K562 (cell line): ENCODE results near the gene TTC33. TPM values are rescaled to one million over a fixed set of nuclear protein-coding genes. Genes with fewer than 3 reads are reported as not detected.
"Not testable (repeated sequence)": the region's sequence is repeated elsewhere in the genome, so short reads cannot be mapped to it uniquely, and the experiment has no call there.

ENCODE experiments used
- ATAC-seq: fragments of 200-7000 bp; cut with Tn5 transposase; 3 replicates; pipeline ENCODE4 v1.9.1; 2020; ENCODE audit warnings: moderate library complexity
- BruUV-seq: library from RNA; stranded (reverse); fragments of 400-500 nt; replicated peaks from 2 replicates; lab custom pipeline; 2021; lab: Mats Ljungman, UMichigan
- CTCF ChIA-PET: fragments of 300-600 bp; formaldehyde crosslinking; extraction: SDS; loops from one replicate; lab custom pipeline; 2021; ENCODE audit warnings: low intra/inter-chr PET ratio; lab: Yijun Ruan, JAX
- POLR2A ChIA-PET: fragments of 300-600, 350-650 bp; sonication (Branson Sonifier 250); formaldehyde crosslinking; extraction: SDS; loops from one replicate; lab custom pipeline; 2021; ENCODE audit warnings: antibody characterized with exemption, inconsistent platforms; lab: Yijun Ruan, JAX
- DNase-seq, 4 experiments: peaks; one replicate each; pipeline versions ENCODE4 v3.0.0 to v3.0.0-alpha.2; 2011 to 2018; ENCODE audit warnings: low spot score in 3 of 4, mixed read lengths in 3 of 4; ENCODE audit errors: extremely low read depth in 1 of 4
- FAIRE-seq: peaks from 2 replicates; lab custom pipeline; 2011; peaks lifted over from hg19 to GRCh38; lab: Jason Lieb, UNC
- H2AFZ ChIP-seq: 2 replicates; pipeline ENCODE4 v1.6.0; 2011; ENCODE audit warnings: low read depth, low read length, control low read depth, inconsistent platforms
- H3K27ac ChIP-seq: fragments of 200-600 bp; 3 replicates; pipeline ENCODE4 v1.8.0; 2011; ENCODE audit warnings: low read depth, mild to moderate bottlenecking, control low read depth, inconsistent platforms, low read length, moderate library complexity, mixed read lengths; ENCODE audit errors: extremely low read depth
- H3K27me3 ChIP-seq, 2 experiments: fragments of 300-600 bp in 1 of 2; 2 replicates in 1 of 2; 3 replicates in 1 of 2; pipeline versions ENCODE4 v1.6.0 to v1.8.0; 2011; ENCODE audit warnings: inconsistent platforms in 2 of 2, low read length in 2 of 2, mild to moderate bottlenecking in 1 of 2, mixed read lengths in 1 of 2, moderate library complexity in 1 of 2; ENCODE audit not compliant: control insufficient read depth in 2 of 2, insufficient read depth in 2 of 2
- H3K36me3 ChIP-seq: fragments of 300-600 bp; 3 replicates; pipeline ENCODE4 v1.8.0; 2011; ENCODE audit warnings: mild to moderate bottlenecking, low read length, inconsistent platforms; ENCODE audit not compliant: control insufficient read depth, insufficient read depth
- H3K4me1 ChIP-seq, 2 experiments: fragments of 200-600 bp in 1 of 2; replicated peaks in 1 of 2; 2 replicates in 1 of 2; 3 replicates in 1 of 2; pipeline versions ENCODE4 v1.5.1 to v1.8.0; 2011; ENCODE audit warnings: inconsistent platforms in 2 of 2, low read length in 2 of 2, mild to moderate bottlenecking in 1 of 2, mixed read lengths in 1 of 2, moderate library complexity in 1 of 2; ENCODE audit not compliant: control insufficient read depth in 2 of 2, insufficient read depth in 2 of 2
- H3K4me2 ChIP-seq: 2 replicates; pipeline ENCODE4 v1.6.1; 2011; ENCODE audit warnings: low read length, control low read depth, inconsistent platforms, mixed read lengths; ENCODE audit not compliant: insufficient read depth
- H3K4me3 ChIP-seq: fragments of 200-600 bp; sonication (generic), shearing (Covaris generic); 2 replicates; pipeline ENCODE4 v1.5.1; 2016; ENCODE audit warnings: control low read depth, inconsistent platforms
- H3K79me2 ChIP-seq: fragments of 200-600 bp; 3 replicates; pipeline ENCODE4 v1.8.0; 2011; ENCODE audit warnings: low read length, inconsistent platforms; ENCODE audit not compliant: control insufficient read depth, insufficient read depth
- H3K9ac ChIP-seq, 2 experiments: 2 replicates each; pipeline versions ENCODE4 v1.6.0 to v1.6.1; 2011; ENCODE audit warnings: low read depth in 2 of 2, low read length in 2 of 2, control low read depth in 1 of 2, inconsistent platforms in 1 of 2, mild to moderate bottlenecking in 1 of 2, mixed read lengths in 1 of 2; ENCODE audit not compliant: insufficient read depth in 1 of 2
- H3K9me1 ChIP-seq: one replicate; pipeline ENCODE4 v1.6.0; 2011; ENCODE audit warnings: inconsistent platforms, mild to moderate bottlenecking, low read length, moderate library complexity; ENCODE audit not compliant: control insufficient read depth, insufficient read depth
- H3K9me3 ChIP-seq: replicated peaks from 2 replicates; pipeline ENCODE4 v1.5.1; 2011; ENCODE audit warnings: low read depth, low read length, inconsistent platforms; ENCODE audit not compliant: control insufficient read depth, insufficient read depth
- H4K20me1 ChIP-seq: replicated peaks from 2 replicates; pipeline ENCODE4 v1.6.1; 2011; ENCODE audit warnings: low read length, inconsistent platforms, mixed read lengths; ENCODE audit not compliant: control insufficient read depth, insufficient read depth
- BCOR ChIP-seq: fragments of 450-650 bp; IDR thresholded peaks from 2 replicates; pipeline ENCODE4 v1.6.1; 2016
- POLR2AphosphoS2 ChIP-seq: IDR thresholded peaks from 2 replicates; pipeline ENCODE4 v1.6.1; 2012; ENCODE audit warnings: low read length, improper control_type of control experiment
- RBM25 ChIP-seq: fragments of 200-400 bp; formaldehyde crosslinking; IDR thresholded peaks from 2 replicates; pipeline ENCODE4 v1.6.1; 2018; ENCODE audit warnings: low read length, low read depth, moderate library complexity; ENCODE audit not compliant: severe bottlenecking
- ZNF146 ChIP-seq: IDR thresholded peaks from one replicate; pipeline ENCODE4 v1.6.1; 2018; ENCODE audit warnings: missing compliant biosample characterization; ENCODE audit not compliant: unreplicated experiment
- in situ Hi-C: fragments of 300-500 bp; cut with MboI; formaldehyde crosslinking; loops from 4 replicates; pipeline ENCODE4 v1.15.0; 2018; ENCODE audit warnings: inconsistent platforms, mixed read lengths
- intact Hi-C: fragments of 100-400 bp; cut with micrococcal nuclease; formaldehyde crosslinking; loops from 2 replicates; pipeline ENCODE4 v1.14.2; 2022
- polyA plus RNA-seq, 8 experiments: library from polyadenylated mRNA; depleted of rRNA in 4 of 8; stranded (reverse) in 5 of 8; unstranded in 3 of 8; fragments of >200 nt; fragmentation: Nextera tagmentation in 2 of 8; fragmentation: Illumina TruSeq in 1 of 8; extraction: Ambion mirVana in 2 of 8; extraction: Trizol in 1 of 8; gene quantifications; 2 replicates each; pipeline versions ENCODE4 v1.2.1 to v1.2.3, GENCODE V29; 2011 to 2014; ENCODE audit warnings: inconsistent platforms in 1 of 8, missing spikeins in 1 of 8
- total RNA-seq, 7 experiments: library from RNA; depleted of rRNA in 6 of 7; stranded (reverse); fragments of >200 nt in 6 of 7; fragmentation: Illumina TruSeq in 2 of 7; extraction: Trizol in 2 of 7; gene quantifications; 2 replicates each; pipeline versions ENCODE4 v1.2.1 to v1.2.3, GENCODE V29; 2011 to 2021; ENCODE audit warnings: low replicate concordance in 1 of 7
- TF ChIP-seq, protein P1 (sequence below): fragments of 250-450 bp; sonication (Bioruptor Pico); IDR thresholded peaks from 2 replicates; pipeline ENCODE4 v1.8.0; 2021; ENCODE audit warnings: moderate library complexity, mild to moderate bottlenecking, inconsistent platforms

Gene TTC33
- total and polyA plus RNA-seq, 9 of the 15 experiments (the other 6 are each of a cell fraction or from before 2014, with no cell fraction given) = 11.5 to 24.9 (median 21.1) TPM

- ChIA-PET POLR2A (interaction anchor here (0.6 to 1.2 kb wide), 4 partner anchors 9 to 27 kb away, joined by 3 read pairs; no protein-coding TSS in a partner anchor), CTCF (no interaction called here)
- no peak overlapping the region for H3K9ac ChIP-seq
- DNase-seq = no peak
- H3K4me2 ChIP-seq = no peak overlapping the region
- no peak for FAIRE-seq
- in situ Hi-C loops = no loop called here
- BruUV-seq = no TSS peak
- TF ChIP-seq, protein P1, sequence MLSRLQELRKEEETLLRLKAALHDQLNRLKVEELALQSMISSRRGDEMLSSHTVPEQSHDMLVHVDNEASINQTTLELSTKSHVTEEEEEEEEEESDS (CRISPR knock-in tag) = no peak
- TF ChIP-seq POLR2AphosphoS2 = no peak
- intact Hi-C loops = no loop called here
- no peaks in the 10 kb centered on the region for H3K9me1 ChIP-seq
- H4K20me1 ChIP-seq = no peaks in the 10 kb centered on the region
- H3K27me3 ChIP-seq = no peaks in the 10 kb centered on the region
- H3K36me3 ChIP-seq = 0 out of 3 replicates have a peak, but pooled peaks cover 3% of the 10 kb centered on the region
- no peak overlapping the region for H3K27ac ChIP-seq
- ATAC-seq = no peak
- H3K9me3 ChIP-seq = no peaks in the 10 kb centered on the region
- H3K4me1 ChIP-seq = no peaks in the 10 kb centered on the region
- H3K79me2 ChIP-seq = no peaks in the 10 kb centered on the region
- H2AFZ ChIP-seq = no peak overlapping the region
- no peak overlapping the region for H3K4me3 ChIP-seq
Measured at GRCh38 chr5:40714001-40714400, 41.8 kb downstream of the TTC33 start.

GRCh38 chr5:40710575-40710974 is 45.2 kb downstream of the TTC33 start:
- H2AFZ ChIP-seq, FAIRE-seq, H3K36me3 ChIP-seq, H3K4me2 ChIP-seq, H3K9ac ChIP-seq, in situ Hi-C loops, ATAC-seq, CTCF ChIA-PET, H3K9me1 ChIP-seq, H3K9me3 ChIP-seq, H3K27ac ChIP-seq, H3K79me2 ChIP-seq, POLR2A ChIA-PET, H4K20me1 ChIP-seq, H3K4me1 ChIP-seq, BruUV-seq, DNase-seq, H3K4me3 ChIP-seq, H3K27me3 ChIP-seq, intact Hi-C loops: not testable (repeated sequence)
- TF ChIP-seq RBM25 (peak; percentile 24), ZNF146 (CRISPR knock-in tag) (peak; percentile 66), BCOR (0 out of 2 replicates have a peak, but pooled peaks have one; percentile 61)
